BLaER1 treated with 17β-estradiol and CSF1 and Interleukin-3, amounts not matched to agents 10 nM and 100 nM (cell line): ENCODE measurements around the gene CDR2L.
A peak's percentile ranks its signal among the peaks of the same experiment; 100 is the strongest.
"Not testable (repeated sequence)": the region's sequence is repeated elsewhere in the genome, so short reads cannot be mapped to it uniquely, and the experiment has no call there.

Experiments
- H3K27ac ChIP-seq, 11 experiments: shearing (Covaris generic); formaldehyde crosslinking; 2 replicates each; pipeline ENCODE4 v1.8.1; 2022
- H3K27me3 ChIP-seq, 11 experiments: shearing (Covaris generic); formaldehyde crosslinking; 2 replicates each; pipeline ENCODE4 v1.8.1; 2022
- H3K36me3 ChIP-seq, 11 experiments: shearing (Covaris generic); formaldehyde crosslinking; 2 replicates each; pipeline ENCODE4 v1.8.1; 2022
- H3K4me1 ChIP-seq, 10 experiments: shearing (Covaris generic); formaldehyde crosslinking; 2 replicates each; pipeline ENCODE4 v1.8.1; 2022
- H3K4me2 ChIP-seq, 11 experiments: shearing (Covaris generic); formaldehyde crosslinking; 2 replicates each; pipeline ENCODE4 v1.8.1; 2022
- H3K4me3 ChIP-seq, 10 experiments: shearing (Covaris generic); formaldehyde crosslinking; 2 replicates each; pipeline ENCODE4 v1.8.1; 2022
- H3K9ac ChIP-seq, 11 experiments: shearing (Covaris generic); formaldehyde crosslinking; 2 replicates each; pipeline ENCODE4 v1.8.1; 2022
- H3K9me3 ChIP-seq, 11 experiments: shearing (Covaris generic); formaldehyde crosslinking; replicated peaks in 1 of 11; 2 replicates each; pipeline ENCODE4 v1.8.1; 2022
- H4K20me1 ChIP-seq, 11 experiments: shearing (Covaris generic); formaldehyde crosslinking; 2 replicates each; pipeline ENCODE4 v1.8.1; 2022
- Cebpa-rat ChIP-seq, 11 experiments: shearing (Covaris generic); IDR thresholded peaks; 2 replicates each; pipeline ENCODE4 v1.8.1; 2022

CDR2L gene

GRCh38 chr17:74964246-74964761 is 23.1 kb upstream of the CDR2L start:
- Histone ChIP-seq H3K27me3 (no peaks in the 10 kb centered on the region), H3K9ac (no peak overlapping the region), H3K36me3 (no peaks in the 10 kb centered on the region), H3K27ac (no peak overlapping the region), H3K4me3 (no peak overlapping the region), H3K4me2 (no peak overlapping the region), H3K9me3 (no peaks in the 10 kb centered on the region), H3K4me1 (peaks cover 0 to 8% (median 0%) of the 10 kb centered on the region in 10 experiments; a peak in 4 of 20 replicates), H4K20me1 (peaks cover 0 to 14% (median 0%) of the 10 kb centered on the region in 11 experiments; a peak in 3 of 22 replicates)
- no peak for TF ChIP-seq Cebpa-rat (IDR thresholded peaks at IDR 0.05)

- Histone ChIP-seq H3K27ac (no peak overlapping the region), H3K9me3 (no peaks in the 10 kb centered on the region), H3K36me3 (no peaks in the 10 kb centered on the region), H3K4me1 (peaks cover 0 to 8% (median 0%) of the 10 kb centered on the region in 10 experiments; a peak in 4 of 20 replicates), H3K4me2 (no peak overlapping the region), H4K20me1 (peaks cover 0 to 11% (median 0%) of the 10 kb centered on the region in 11 experiments; a peak in 3 of 22 replicates), H3K27me3 (peaks cover 0 to under 1% (median 0%) of the 10 kb centered on the region in 11 experiments; a peak in 1 of 22 replicates), H3K4me3 (no peak overlapping the region), H3K9ac (no peak overlapping the region)
- no peak for TF ChIP-seq Cebpa-rat (IDR thresholded peaks at IDR 0.05)
Observed at GRCh38 chr17:74964988-74965622, 22.3 kb upstream of the CDR2L start.

- Histone ChIP-seq H3K9ac (no peak overlapping the region), H4K20me1 (peaks cover 0 to 22% (median 5%) of the 10 kb centered on the region in 11 experiments; a peak in 9 of 22 replicates), H3K27ac (no peak overlapping the region), H3K4me1 (peaks cover 3 to 18% (median 15%) of the 10 kb centered on the region in 10 experiments; a peak in 18 of 20 replicates), H3K9me3 (no peaks in the 10 kb centered on the region), H3K4me2 (no peak overlapping the region), H3K4me3 (no peak overlapping the region), H3K36me3 (no peaks in the 10 kb centered on the region), H3K27me3 (peaks cover 21 to 33% (median 28%) of the 10 kb centered on the region in 11 experiments)
- no peak for TF ChIP-seq Cebpa-rat (IDR thresholded peaks at IDR 0.05)
Observed at GRCh38 chr17:74968361-74968780, 19.1 kb upstream of the CDR2L start.

GRCh38 chr17:74969501-74969900 is 17.9 kb upstream of the CDR2L start:
- Histone ChIP-seq H4K20me1 (peaks cover 0 to 24% (median 5%) of the 10 kb centered on the region in 11 experiments; a peak in 9 of 22 replicates), H3K27me3 (peaks cover 32 to 44% (median 39%) of the 10 kb centered on the region in 11 experiments), H3K4me1 (peaks cover 3 to 18% (median 15%) of the 10 kb centered on the region in 10 experiments; a peak in 18 of 20 replicates)
- not testable (repeated sequence) for H3K9ac ChIP-seq, H3K4me3 ChIP-seq, H3K36me3 ChIP-seq, H3K4me2 ChIP-seq, H3K27ac ChIP-seq, H3K9me3 ChIP-seq

GRCh38 chr17:74970395-74970794 is 17.0 kb upstream of the CDR2L start:
- Histone ChIP-seq H3K4me1 (peaks cover 3 to 18% (median 15%) of the 10 kb centered on the region in 10 experiments; a peak in 18 of 20 replicates), H3K9me3 (no peaks in the 10 kb centered on the region), H4K20me1 (peaks cover 0 to 24% (median 5%) of the 10 kb centered on the region in 11 experiments; a peak in 9 of 22 replicates), H3K27ac (no peak overlapping the region), H3K36me3 (no peaks in the 10 kb centered on the region), H3K27me3 (peaks cover 32 to 47% (median 40%) of the 10 kb centered on the region in 11 experiments), H3K9ac (no peak overlapping the region), H3K4me3 (no peak overlapping the region), H3K4me2 (no peak overlapping the region)
- no peak for TF ChIP-seq Cebpa-rat (IDR thresholded peaks at IDR 0.05)

GRCh38 chr17:74971069-74971841 is 16.2 kb upstream of the CDR2L start:
- Histone ChIP-seq H4K20me1 (peaks cover 0 to 24% (median 5%) of the 10 kb centered on the region in 11 experiments; a peak in 9 of 22 replicates), H3K27me3 (peaks cover 32 to 47% (median 40%) of the 10 kb centered on the region in 11 experiments), H3K9me3 (no peaks in the 10 kb centered on the region), H3K4me1 (peaks cover 3 to 18% (median 15%) of the 10 kb centered on the region in 10 experiments; a peak in 18 of 20 replicates), H3K27ac (no peak overlapping the region), H3K36me3 (no peaks in the 10 kb centered on the region), H3K4me2 (peak overlapping the region; percentile 93 to 100 (median 98); a peak in 21 of 22 replicates), H3K9ac (peak overlapping the region in 4 of 11 experiments; percentile 37 to 72 (median 56); a peak in 6 of 22 replicates), H3K4me3 (peak overlapping the region in 4 of 10 experiments; percentile 60 to 74 (median 66); a peak in 4 of 20 replicates)
- TF ChIP-seq Cebpa-rat (IDR thresholded peaks at IDR 0.05) = no peak

GRCh38 chr17:74971842-74972106 is 15.7 kb upstream of the CDR2L start:
- no peaks in the 10 kb centered on the region for H3K36me3 ChIP-seq
- peaks cover 3 to 18% (median 15%) of the 10 kb centered on the region in 10 experiments; a peak in 18 of 20 replicates for H3K4me1 ChIP-seq
- peak overlapping the region; percentile 93 to 100 (median 98) for H3K4me2 ChIP-seq
- peak overlapping the region in 7 of 10 experiments; percentile 23 to 74 (median 60); a peak in 9 of 20 replicates for H3K4me3 ChIP-seq
- H3K27me3 ChIP-seq = peaks cover 32 to 47% (median 40%) of the 10 kb centered on the region in 11 experiments
- TF ChIP-seq Cebpa-rat (IDR thresholded peaks at IDR 0.05) = no peak
- H3K9me3 ChIP-seq = no peaks in the 10 kb centered on the region
- peak overlapping the region in 4 of 11 experiments; percentile 37 to 72 (median 56); a peak in 7 of 22 replicates for H3K9ac ChIP-seq
- H3K27ac ChIP-seq = no peak overlapping the region
- peaks cover 0 to 24% (median 5%) of the 10 kb centered on the region in 11 experiments; a peak in 9 of 22 replicates for H4K20me1 ChIP-seq

GRCh38 chr17:74972107-74972972 is 15.1 kb upstream of the CDR2L start, which contains the start of gene HID1:
Gene HID1 (minus strand): TSS chr17:74972759. CDS start chr17:74972656, 103 bp downstream.
- peaks cover 32 to 47% (median 40%) of the 10 kb centered on the region in 11 experiments for H3K27me3 ChIP-seq

More at GRCh38 chr17:74972107-74972972, 15.1 kb upstream of the CDR2L start, which contains the start of gene HID1:
- no peak within 1 kb of the TSS for H3K27ac ChIP-seq
- H4K20me1 ChIP-seq = peaks cover 0 to 24% (median 5%) of the 10 kb centered on the region in 11 experiments; a peak in 9 of 22 replicates
- peak within 1 kb of the TSS; percentile 93 to 100 (median 98) for H3K4me2 ChIP-seq
- H3K4me1 ChIP-seq = peaks cover 3 to 18% (median 15%) of the 10 kb centered on the region in 10 experiments; a peak in 18 of 20 replicates
- H3K9ac ChIP-seq = peak within 1 kb of the TSS; percentile 22 to 75 (median 62); a peak in 18 of 22 replicates
- no peak for TF ChIP-seq Cebpa-rat (IDR thresholded peaks at IDR 0.05)
- H3K9me3 ChIP-seq = no peaks in the 10 kb centered on the region
- no peaks in the 10 kb centered on the region for H3K36me3 ChIP-seq
- peak within 1 kb of the TSS; percentile 56 to 74 (median 61) for H3K4me3 ChIP-seq
